ENCODE data around the gene SH3BP2.

Gene SH3BP2

GRCh38 chr4:2820216-2820982, 27.5 kb downstream of the SH3BP2 start:
- no peak for DNase-seq

- DNase-seq = no peak
Observed at GRCh38 chr4:2822461-2823300, 29.8 kb downstream of the SH3BP2 start.

- no peak for DNase-seq
Observed at GRCh38 chr4:2823301-2823670, 30.4 kb downstream of the SH3BP2 start.

- DNase-seq = no peak
Observed at GRCh38 chr4:2823671-2824328, 30.9 kb downstream of the SH3BP2 start.

GRCh38 chr4:2824329-2824835, 31.5 kb downstream of the SH3BP2 start:
- DNase-seq = no peak

- DNase-seq = no peak
Observed at GRCh38 chr4:2824836-2825381, 32.0 kb downstream of the SH3BP2 start.

- DNase-seq = no peak
Observed at GRCh38 chr4:2825740-2826139, 32.9 kb downstream of the SH3BP2 start.

- no peak for DNase-seq
Observed at GRCh38 chr4:2827071-2827873, 34.4 kb downstream of the SH3BP2 start.

GRCh38 chr4:2827874-2828751, 35.2 kb downstream of the SH3BP2 start:
- no peak for DNase-seq

- no peak for DNase-seq
Observed at GRCh38 chr4:2828758-2829181, 35.9 kb downstream of the SH3BP2 start.

GRCh38 chr4:2829321-2829932, 36.5 kb downstream of the SH3BP2 start:
- DNase-seq = no peak

- DNase-seq = no peak
Observed at GRCh38 chr4:2829933-2830451, 37.1 kb downstream of the SH3BP2 start.

GRCh38 chr4:2830632-2831610, 38.0 kb downstream of the SH3BP2 start:
- DNase-seq = no peak

- no peak for DNase-seq
Observed at GRCh38 chr4:2831611-2832308, 38.9 kb downstream of the SH3BP2 start.

GRCh38 chr4:2832309-2832980, 39.6 kb downstream of the SH3BP2 start:
- DNase-seq = no peak

GRCh38 chr4:2832981-2833670, 40.2 kb downstream of the SH3BP2 start:
- no peak for DNase-seq

- no peak for DNase-seq
Observed at GRCh38 chr4:2833671-2834000, 40.8 kb downstream of the SH3BP2 start.
